Right lobe of liver (tissue), 4 donors: ENCODE measurements around the gene CHST15.

ENCODE experiments used
- POLR2A ChIP-seq: fragments of 450-650 bp; IDR thresholded peaks from one replicate; pipeline ENCODE4 v1.6.1; 2017; ENCODE audit warnings: antibody characterized with exemption, mild to moderate bottlenecking
- TF ChIP-seq, protein P1 (sequence below), 4 donors: fragments of 200-600 bp in 3 of 4; fragments of 450-650 bp in 1 of 4; IDR thresholded peaks; one replicate each; pipeline versions ENCODE4 v1.5.1 to v1.8.0; 2016 to 2022; ENCODE audit warnings: antibody characterized with exemption in 4 of 4, mild to moderate bottlenecking in 2 of 4
- donor health status: DM: no; HTN: no; CAD: no.
- donor health status: DM: no; HTN: no; CAD: no.
- donor health status: DM: no; HTN: yes; CAD: no.

DNA sequence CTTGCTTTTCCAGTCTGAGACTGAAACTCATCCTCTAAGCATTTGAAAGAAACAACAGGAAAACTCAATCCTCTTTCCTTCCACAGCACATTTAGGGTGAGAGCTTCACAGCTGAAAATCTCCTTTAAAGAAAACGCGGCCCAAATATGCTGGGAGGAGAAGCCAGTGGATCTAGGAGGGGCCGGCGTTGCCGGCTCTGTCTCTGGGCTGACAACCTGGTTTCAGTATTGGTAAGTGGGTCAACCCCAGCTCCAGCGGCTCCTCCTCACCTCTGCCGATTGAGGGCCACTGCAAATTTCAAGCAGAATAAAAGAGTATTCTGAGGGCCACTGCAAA, 126.5 kb downstream of the CHST15 start:
- TF ChIP-seq, protein P1, sequence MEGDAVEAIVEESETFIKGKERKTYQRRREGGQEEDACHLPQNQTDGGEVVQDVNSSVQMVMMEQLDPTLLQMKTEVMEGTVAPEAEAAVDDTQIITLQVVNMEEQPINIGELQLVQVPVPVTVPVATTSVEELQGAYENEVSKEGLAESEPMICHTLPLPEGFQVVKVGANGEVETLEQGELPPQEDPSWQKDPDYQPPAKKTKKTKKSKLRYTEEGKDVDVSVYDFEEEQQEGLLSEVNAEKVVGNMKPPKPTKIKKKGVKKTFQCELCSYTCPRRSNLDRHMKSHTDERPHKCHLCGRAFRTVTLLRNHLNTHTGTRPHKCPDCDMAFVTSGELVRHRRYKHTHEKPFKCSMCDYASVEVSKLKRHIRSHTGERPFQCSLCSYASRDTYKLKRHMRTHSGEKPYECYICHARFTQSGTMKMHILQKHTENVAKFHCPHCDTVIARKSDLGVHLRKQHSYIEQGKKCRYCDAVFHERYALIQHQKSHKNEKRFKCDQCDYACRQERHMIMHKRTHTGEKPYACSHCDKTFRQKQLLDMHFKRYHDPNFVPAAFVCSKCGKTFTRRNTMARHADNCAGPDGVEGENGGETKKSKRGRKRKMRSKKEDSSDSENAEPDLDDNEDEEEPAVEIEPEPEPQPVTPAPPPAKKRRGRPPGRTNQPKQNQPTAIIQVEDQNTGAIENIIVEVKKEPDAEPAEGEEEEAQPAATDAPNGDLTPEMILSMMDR (IDR thresholded peaks at IDR 0.05), result no peak
- no peak for TF ChIP-seq POLR2A
